K562 (cell line): ENCODE measurements around the gene PRKAR2B. TPM values are rescaled to one million over a fixed set of nuclear protein-coding genes. Genes with fewer than 3 reads are reported as not detected.

Experiments used
- FUS ChIP-seq: fragments of 200-400 bp; formaldehyde crosslinking; optimal IDR thresholded peaks from 2 replicates; pipeline ENCODE3; 2017; ENCODE audit warnings: low read depth, low read length
- ILF3 ChIP-seq: fragments of 450-650 bp; IDR thresholded peaks from 2 replicates; pipeline ENCODE4 v1.6.1; 2018; ENCODE audit warnings: antibody characterized with exemption, mild to moderate bottlenecking, moderate library complexity, borderline replicate concordance
- JUNB ChIP-seq: fragments of 450-650 bp; formaldehyde crosslinking; conservative IDR thresholded peaks from 2 replicates; pipeline ENCODE4 v1.4.0; 2020; ENCODE audit warnings: mild to moderate bottlenecking
- KDM4B ChIP-seq, 2 experiments: fragments of 450-650 bp in 1 of 2; sonication (generic) in 1 of 2; IDR thresholded peaks; 2 replicates each; pipeline ENCODE4 v1.6.1; 2016 to 2017; ENCODE audit warnings: borderline replicate concordance in 2 of 2, antibody characterized with exemption in 1 of 2, low read depth in 1 of 2, mild to moderate bottlenecking in 1 of 2
- NR2C2 ChIP-seq, 2 experiments: fragments of 200-800 bp in 1 of 2; sonication (Bioruptor generic) in 1 of 2; sonication (generic) in 1 of 2; formaldehyde crosslinking in 1 of 2; IDR thresholded peaks; 2 replicates each; pipeline versions ENCODE4 v1.6.1 to v1.8.0; 2016 to 2022; ENCODE audit warnings: mild to moderate bottlenecking in 1 of 2, missing compliant biosample characterization in 1 of 2, missing genetic modification characterization in 1 of 2, missing genetic modification reagents in 1 of 2
- SREBF2 ChIP-seq: sonication (generic); formaldehyde crosslinking; IDR thresholded peaks from 2 replicates; pipeline ENCODE4 v1.4.0; 2020; ENCODE audit warnings: mild to moderate bottlenecking, missing genetic modification reagents
- THRAP3 ChIP-seq: fragments of 450-650 bp; IDR thresholded peaks from 2 replicates; pipeline ENCODE4 v1.6.1; 2016; ENCODE audit warnings: mild to moderate bottlenecking, inconsistent platforms, borderline replicate concordance
- TSC22D4 ChIP-seq: fragments of 450-650 bp; IDR thresholded peaks from 2 replicates; pipeline ENCODE4 v1.6.1; 2016; ENCODE audit warnings: missing genetic modification characterization, missing biosample characterization, control low read depth
- polyA plus RNA-seq, 8 experiments: library from polyadenylated mRNA; depleted of rRNA in 4 of 8; stranded (reverse) in 5 of 8; unstranded in 3 of 8; fragments of >200 nt; fragmentation: Nextera tagmentation in 2 of 8; fragmentation: Illumina TruSeq in 1 of 8; extraction: Ambion mirVana in 2 of 8; extraction: Trizol in 1 of 8; gene quantifications; 2 replicates each; pipeline versions ENCODE4 v1.2.1 to v1.2.3, GENCODE V29; 2011 to 2014; ENCODE audit warnings: inconsistent platforms in 1 of 8, missing spikeins in 1 of 8
- total RNA-seq, 7 experiments: library from RNA; depleted of rRNA in 6 of 7; stranded (reverse); fragments of >200 nt in 6 of 7; fragmentation: Illumina TruSeq in 2 of 7; extraction: Trizol in 2 of 7; gene quantifications; 2 replicates each; pipeline versions ENCODE4 v1.2.1 to v1.2.3, GENCODE V29; 2011 to 2021; ENCODE audit warnings: low replicate concordance in 1 of 7
- TF ChIP-seq, protein P1 (sequence below): fragments of 450-650 bp; conservative IDR thresholded peaks from 2 replicates; pipeline ENCODE4 v1.6.1; 2016; ENCODE audit warnings: missing genetic modification characterization, low read depth, mild to moderate bottlenecking, missing compliant biosample characterization, moderate library complexity
- TF ChIP-seq, protein P2 (sequence below): fragments of 250-450 bp; sonication (Bioruptor Pico); IDR thresholded peaks from 2 replicates; pipeline ENCODE4 v1.5.0; 2021; ENCODE audit warnings: mild to moderate bottlenecking, borderline replicate concordance

The PRKAR2B gene
- total and polyA plus RNA-seq, 9 of the 15 experiments (the other 6 are each of a cell fraction or from before 2014, with no cell fraction given): 59.0 to 173 (median 129) TPM

DNA sequence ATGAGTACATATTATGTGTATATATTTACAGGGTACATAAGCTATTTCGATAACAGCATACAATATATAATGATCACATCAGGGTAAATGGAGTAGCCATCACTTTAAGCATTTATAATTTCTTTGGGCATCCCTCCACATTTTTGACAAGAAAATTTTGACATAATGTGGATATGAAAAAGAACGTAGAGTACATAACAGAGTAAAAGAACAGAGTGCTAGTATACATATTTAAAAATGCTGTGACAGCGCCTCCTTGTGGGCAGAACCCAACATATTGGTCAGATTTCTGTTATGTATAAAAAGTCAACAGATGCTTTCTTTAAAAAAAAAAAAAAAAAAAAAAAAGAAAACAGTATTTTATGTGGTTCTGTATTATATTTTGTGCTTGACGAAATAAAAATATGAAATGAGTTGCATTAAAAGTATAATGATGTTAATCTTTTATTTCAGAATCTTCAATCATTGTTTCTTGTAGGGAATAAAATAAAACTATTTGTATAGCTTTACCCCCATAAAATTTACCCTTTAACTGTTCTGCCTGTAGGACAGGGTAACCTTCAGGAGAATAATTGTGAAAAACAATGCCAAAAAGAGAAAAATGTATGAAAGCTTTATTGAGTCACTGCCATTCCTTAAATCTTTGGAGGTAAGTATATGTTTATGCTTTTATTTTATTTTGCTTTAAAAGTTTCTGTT is 106.0 kb downstream of the PRKAR2B start (continued):
- no peak for TF ChIP-seq FUS
- TF ChIP-seq KDM4B (IDR thresholded peaks at IDR 0.05; ENCODE audit: borderline replicate concordance in 2 of 2, low read depth in 1 of 2): no peak
- no peak for TF ChIP-seq ILF3
- TF ChIP-seq, protein P1, sequence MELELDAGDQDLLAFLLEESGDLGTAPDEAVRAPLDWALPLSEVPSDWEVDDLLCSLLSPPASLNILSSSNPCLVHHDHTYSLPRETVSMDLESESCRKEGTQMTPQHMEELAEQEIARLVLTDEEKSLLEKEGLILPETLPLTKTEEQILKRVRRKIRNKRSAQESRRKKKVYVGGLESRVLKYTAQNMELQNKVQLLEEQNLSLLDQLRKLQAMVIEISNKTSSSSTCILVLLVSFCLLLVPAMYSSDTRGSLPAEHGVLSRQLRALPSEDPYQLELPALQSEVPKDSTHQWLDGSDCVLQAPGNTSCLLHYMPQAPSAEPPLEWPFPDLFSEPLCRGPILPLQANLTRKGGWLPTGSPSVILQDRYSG (tag): no peak
- no peak for TF ChIP-seq NR2C2 (CRISPR knock-in tag; IDR thresholded peaks at IDR 0.05)
- TF ChIP-seq NR2C2 (tag; IDR thresholded peaks at IDR 0.05): no peak
- TF ChIP-seq, protein P2, sequence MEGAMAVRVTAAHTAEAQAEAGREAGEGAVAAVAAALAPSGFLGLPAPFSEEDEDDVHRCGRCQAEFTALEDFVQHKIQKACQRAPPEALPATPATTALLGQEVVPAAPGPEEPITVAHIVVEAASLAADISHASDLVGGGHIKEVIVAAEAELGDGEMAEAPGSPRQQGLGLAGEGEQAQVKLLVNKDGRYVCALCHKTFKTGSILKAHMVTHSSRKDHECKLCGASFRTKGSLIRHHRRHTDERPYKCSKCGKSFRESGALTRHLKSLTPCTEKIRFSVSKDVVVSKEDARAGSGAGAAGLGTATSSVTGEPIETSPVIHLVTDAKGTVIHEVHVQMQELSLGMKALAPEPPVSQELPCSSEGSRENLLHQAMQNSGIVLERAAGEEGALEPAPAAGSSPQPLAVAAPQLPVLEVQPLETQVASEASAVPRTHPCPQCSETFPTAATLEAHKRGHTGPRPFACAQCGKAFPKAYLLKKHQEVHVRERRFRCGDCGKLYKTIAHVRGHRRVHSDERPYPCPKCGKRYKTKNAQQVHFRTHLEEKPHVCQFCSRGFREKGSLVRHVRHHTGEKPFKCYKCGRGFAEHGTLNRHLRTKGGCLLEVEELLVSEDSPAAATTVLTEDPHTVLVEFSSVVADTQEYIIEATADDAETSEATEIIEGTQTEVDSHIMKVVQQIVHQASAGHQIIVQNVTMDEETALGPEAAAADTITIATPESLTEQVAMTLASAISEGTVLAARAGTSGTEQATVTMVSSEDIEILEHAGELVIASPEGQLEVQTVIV (CRISPR knock-in tag): no peak
- TF ChIP-seq JUNB (CRISPR knock-in tag): no peak
- TF ChIP-seq TSC22D4 (tag): no peak
- TF ChIP-seq THRAP3: 0 out of 2 replicates have a peak, but pooled peaks have one; percentile 13
- no peak for TF ChIP-seq SREBF2 (CRISPR knock-in tag)
